OCI-LY1 (cell line): ENCODE data around the gene EIPR1.

ENCODE experiments used
- CTCF ChIP-seq: fragments of 200-600 bp; sonication (generic), shearing (Covaris generic); IDR thresholded peaks from 2 replicates; pipeline ENCODE4 v1.5.1; 2017; ENCODE audit warnings: mild to moderate bottlenecking, antibody characterized with exemption, low read length, moderate library complexity, mixed read lengths
- EZH2 ChIP-seq: fragments of 200-600 bp; sonication (generic), shearing (Covaris generic); IDR thresholded peaks from 2 replicates; pipeline ENCODE4 v1.8.0; 2017; ENCODE audit warnings: borderline replicate concordance, mixed run types, mild to moderate bottlenecking, antibody characterized with exemption, low read length, moderate library complexity, mixed read lengths

DNA sequence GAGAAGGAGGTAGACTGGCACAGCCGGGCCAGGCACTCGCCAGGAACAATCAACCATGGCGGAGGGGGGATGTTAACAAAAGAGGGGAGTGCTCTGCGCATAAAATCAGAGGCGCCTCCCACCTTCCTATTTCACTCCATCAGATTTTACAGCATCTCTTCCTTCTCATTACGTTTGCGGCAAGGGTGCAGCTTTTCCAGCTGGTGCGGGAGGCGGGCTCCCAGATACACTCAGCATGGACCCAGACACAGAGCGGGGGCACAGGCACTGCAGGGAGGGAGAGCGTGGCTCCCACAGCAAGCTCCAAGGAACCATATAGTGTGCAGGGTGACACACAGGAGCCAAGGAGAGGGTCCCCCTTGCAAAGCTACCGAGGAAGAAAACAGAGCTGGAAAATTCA is 176.3 kb downstream of the EIPR1 start:
- TF ChIP-seq CTCF = no peak
- no peak for TF ChIP-seq EZH2
